NCI-H526 treated with DMSO at 0.1 percent for 48 hours (cell line): ENCODE measurements around the gene MRGPRG.

ENCODE experiments used
- DNase-seq: peaks from one replicate; lab custom pipeline; 2025; lab: John Stamatoyannopoulos, UW

Gene MRGPRG

GRCh38 chr11:3195251-3196160, 23.1 kb downstream of the MRGPRG start:
- no peak for DNase-seq

GRCh38 chr11:3194016-3194816, 24.4 kb downstream of the MRGPRG start:
- DNase-seq, result no peak

DNA sequence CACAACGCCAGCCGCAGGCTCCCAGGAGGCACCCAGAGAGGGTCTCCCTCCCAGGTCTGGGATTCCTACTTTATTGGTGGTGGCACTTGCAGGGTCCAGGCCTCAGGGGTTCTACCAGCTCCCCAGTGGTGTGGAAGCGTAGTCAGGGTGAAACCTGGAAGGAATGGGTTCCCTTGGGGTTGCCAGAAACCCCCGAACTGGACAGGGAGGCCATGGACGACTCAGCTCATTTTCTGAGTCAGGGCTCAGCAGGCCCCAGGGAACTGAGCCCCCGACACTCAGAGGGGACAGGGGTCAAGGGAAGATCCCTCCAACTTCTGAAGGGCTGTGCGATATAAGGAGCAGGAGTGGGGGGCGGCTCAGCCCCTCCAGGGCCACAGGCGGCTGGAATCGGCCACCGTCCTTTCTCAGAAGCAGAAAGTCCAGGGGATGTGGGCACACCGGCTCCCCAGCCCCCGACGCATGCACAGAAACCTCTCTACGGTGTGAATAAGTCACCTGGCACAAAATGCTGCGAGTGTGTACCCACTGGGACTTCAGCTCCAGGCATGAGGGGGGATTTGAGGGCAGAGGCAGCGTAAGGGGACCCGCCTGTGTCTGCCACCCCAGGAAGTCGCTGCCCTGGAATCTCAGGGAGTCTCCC, 25.1 kb downstream of the MRGPRG start:
- no peak for DNase-seq

DNA sequence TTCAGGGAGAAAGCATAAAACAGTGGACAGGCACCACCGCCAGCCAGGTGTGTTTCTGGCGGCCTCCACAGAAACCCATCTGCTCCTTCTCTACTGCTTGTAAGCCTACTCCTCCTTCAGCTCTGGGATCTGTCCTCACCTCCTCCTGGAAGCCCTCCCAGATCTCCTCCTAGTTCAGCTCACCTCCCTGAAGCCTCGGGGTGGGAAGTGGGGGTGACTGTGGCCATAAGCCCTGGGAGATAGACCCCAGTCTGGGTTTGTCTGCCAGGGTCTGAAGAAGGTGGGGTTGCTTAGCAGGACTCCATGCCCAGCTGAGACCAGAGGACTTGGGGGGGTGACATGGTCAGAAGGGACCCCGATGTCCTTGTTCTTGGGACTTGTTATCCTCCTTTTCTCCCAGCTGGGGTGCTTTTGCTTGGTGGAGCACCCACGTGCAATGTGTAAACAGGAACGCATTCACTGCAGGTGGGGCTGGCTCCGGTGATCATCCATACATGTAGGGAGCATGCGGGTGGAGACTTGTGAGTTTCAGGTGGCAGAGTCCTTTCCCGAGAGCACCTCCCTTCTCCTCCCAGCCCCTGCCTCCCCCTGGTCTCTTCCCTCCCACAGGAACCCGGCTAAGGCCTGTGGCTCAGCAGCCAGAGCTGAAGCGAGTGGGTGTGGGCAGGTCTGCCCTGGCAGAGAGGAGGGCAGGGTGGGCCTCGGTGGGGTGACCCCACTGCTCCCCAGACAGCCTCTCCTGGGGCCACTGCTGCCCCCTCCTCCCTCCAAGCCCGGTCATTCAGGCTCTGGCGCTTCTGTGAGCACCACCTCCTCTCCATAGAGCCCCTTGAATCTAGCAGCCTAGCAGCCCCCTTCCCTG, 25.9 kb downstream of the MRGPRG start:
- DNase-seq, result no peak

DNA sequence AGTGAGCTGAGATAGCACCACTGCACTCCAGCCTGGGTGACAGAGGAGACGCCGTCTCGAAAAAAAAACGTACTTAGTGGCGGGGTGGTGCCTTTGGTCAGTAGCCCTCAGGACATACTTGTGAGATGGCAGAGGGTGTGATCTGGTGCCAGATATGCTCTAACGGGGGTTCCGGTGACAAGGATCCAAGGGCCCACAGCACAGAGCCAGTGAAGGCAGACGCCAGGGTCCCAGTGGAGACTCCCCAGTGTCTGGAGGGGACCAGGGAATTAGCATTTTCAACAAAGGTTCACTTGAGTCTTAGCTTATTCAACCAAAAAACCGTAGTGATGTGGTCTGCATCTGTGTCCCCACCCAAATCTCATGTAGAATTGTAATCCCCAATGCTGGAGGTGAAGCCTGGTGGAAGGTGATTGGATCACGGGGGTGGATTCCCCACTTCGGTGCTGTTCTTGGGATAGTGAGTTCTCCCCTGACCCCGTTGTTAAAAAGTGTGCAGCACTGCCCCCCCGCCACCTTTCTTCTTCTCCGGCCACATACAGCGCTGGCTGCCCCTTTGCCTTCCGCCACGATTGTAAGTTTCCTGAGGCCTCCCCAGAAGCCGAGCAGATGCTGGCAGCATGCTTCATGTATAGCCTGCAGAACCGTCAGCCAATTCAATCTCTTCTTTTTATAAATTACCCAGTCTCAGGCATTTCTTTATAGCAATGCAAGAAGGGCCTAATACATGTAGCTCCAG, 26.9 kb downstream of the MRGPRG start:
- no peak for DNase-seq

- DNase-seq, result no peak
These were observed 28.0 kb downstream of the MRGPRG start for GRCh38 chr11:3190600-3190999.

- DNase-seq, result no peak
These were observed 28.6 kb downstream of the MRGPRG start for GRCh38 chr11:3189886-3190583.

DNA sequence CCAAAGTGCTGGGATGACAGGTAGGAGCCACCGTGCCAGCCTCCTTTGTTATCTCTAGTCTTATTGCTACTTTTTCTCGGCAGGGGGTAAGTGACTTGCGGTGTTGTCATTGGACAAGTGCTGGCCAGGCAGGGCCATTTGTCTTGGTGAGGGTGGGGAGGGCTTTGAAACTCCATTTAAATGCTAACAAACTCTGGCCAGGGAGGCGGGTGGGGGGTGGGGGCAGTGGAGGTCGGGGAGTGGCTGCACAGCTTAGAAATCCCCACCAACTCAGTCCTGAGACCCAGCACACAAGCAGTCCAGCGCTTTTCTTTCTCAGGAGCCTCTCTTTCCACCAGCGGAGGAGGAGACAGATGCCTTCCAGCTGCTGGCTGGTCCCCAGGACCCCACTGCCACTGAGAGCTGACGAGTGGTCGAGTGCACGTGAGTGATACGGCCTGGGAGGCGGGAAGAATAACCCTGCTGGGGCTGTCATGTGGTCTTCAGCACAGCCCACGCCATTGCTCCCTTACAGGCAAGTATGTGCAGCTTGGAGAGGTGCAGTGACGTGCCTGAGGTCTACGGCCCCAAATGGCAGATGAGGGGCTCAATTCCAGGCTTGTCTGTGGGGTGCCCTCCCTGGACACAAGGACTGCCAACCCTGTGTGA, 29.3 kb downstream of the MRGPRG start:
- DNase-seq, result no peak

DNA sequence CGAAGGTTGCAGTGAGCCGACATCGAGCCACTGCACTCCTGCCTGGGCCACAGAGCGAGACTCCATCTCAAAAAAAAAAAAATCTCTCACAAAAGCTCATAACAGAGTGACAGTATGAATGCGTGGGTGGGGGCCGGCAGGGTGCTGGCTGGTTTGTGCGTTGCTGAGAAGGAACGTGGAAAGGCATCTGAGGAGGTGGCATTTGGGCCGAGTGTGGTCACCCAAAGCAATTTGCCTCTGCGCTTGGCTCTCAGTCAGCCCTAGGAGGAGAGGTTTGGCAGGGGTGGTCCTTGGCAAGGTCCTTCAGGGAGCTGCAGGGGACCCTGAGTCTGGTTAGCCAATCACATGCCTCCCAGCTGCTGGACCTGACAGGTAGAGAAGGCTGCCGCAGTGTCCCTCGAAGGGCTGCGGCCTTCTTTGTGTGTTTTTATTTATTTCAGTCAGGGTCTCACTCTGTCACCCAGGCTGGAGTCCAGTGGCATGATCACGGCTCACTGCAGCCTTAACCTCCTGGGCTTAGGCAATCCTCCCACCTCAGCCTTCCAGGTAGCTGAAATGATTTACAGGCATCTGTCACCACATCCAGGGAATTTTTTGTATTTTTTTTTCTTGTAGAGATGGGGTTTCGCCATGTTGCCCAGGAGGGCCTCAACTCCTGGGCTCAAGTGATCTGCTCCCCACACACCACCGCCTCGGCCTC, 30.0 kb downstream of the MRGPRG start:
- no peak for DNase-seq

DNA sequence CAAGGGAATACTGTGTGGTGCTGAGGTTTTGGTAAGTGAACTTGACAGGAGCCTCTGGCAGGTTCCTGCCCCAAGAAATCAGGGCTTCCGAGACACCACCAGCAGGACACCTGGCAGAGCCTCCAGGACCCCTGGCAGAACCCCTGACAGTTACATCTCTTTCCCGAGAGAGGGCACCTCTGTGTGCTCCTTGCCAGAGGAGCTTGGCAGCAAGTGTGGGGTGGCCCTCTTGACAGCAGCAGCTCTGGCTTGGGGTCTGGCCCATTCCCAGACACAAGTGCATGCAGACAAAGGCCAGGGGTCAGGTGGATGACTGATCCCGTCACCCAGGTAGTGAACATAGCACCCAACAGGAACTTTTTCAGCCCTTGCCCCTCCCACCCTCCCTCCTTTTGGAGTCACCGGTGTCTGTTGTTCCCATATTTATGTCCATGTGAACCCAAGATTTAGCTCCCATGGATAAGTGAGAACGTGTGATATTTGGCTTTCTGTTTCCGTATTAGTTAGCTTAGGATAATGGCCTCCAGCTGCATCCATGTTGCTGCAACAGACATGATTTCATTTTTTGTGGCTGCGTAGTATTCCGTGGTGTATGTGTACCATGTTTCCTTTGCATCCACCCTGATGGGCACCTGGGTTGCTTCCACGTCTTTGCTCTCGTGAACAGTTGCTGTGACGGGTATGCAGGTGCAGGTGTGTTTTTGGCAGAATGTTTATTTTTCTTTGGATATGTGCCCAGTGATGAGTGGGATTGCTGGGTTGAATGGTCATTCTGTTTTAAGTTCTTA, 32.3 kb downstream of the MRGPRG start:
- no peak for DNase-seq

- DNase-seq, result no peak
These were observed 33.8 kb downstream of the MRGPRG start for GRCh38 chr11:3184732-3185347.

- DNase-seq, result no peak
These were observed 35.1 kb downstream of the MRGPRG start for GRCh38 chr11:3183523-3183922.

DNA sequence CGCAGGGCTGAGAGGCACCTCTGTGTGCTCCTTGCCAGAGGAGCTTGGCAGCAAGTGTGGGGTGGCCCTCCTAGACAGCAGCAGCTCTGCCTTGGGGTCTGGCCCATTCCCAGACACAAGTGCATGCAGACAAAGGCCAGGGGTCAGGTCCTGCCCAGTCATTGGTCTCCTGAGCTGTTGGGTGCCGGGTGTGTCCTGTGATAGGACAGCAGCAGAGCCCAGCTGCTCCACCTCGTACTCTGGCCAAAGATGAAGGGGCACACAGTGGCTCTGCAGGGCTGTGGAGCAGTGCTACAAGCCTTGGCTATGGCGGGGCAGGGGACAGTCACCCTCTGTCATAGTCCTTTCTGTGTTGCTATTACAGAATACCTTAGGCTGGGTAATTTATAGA, 36.2 kb downstream of the MRGPRG start:
- no peak for DNase-seq

- DNase-seq, result no peak
These were observed 36.7 kb downstream of the MRGPRG start for GRCh38 chr11:3181725-3182461.

- DNase-seq, result no peak
These were observed 37.7 kb downstream of the MRGPRG start for GRCh38 chr11:3180869-3181268.

- DNase-seq, result no peak
These were observed 40.3 kb downstream of the MRGPRG start for GRCh38 chr11:3178349-3178748.

DNA sequence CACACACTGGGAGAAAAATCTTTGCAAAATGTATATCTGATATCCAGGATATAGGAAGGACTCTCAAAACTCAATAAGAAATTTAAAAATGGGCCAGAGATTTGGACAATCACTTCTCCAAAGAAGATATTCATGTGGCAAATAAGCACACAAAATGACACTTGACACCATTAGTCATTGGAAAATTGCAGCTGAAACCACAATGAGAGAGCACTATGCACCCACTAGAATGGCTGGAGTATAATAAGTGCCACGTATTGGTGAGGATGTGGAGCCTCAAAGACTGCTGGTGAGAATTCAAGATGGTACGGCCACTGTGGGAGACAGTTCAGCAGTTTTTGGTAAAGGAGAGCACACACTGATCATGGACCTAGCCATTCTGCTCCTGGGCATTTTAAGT, 40.7 kb downstream of the MRGPRG start:
- DNase-seq, result no peak
